ENCODE measurements around the gene CADPS2.

The CADPS2 gene

DNA sequence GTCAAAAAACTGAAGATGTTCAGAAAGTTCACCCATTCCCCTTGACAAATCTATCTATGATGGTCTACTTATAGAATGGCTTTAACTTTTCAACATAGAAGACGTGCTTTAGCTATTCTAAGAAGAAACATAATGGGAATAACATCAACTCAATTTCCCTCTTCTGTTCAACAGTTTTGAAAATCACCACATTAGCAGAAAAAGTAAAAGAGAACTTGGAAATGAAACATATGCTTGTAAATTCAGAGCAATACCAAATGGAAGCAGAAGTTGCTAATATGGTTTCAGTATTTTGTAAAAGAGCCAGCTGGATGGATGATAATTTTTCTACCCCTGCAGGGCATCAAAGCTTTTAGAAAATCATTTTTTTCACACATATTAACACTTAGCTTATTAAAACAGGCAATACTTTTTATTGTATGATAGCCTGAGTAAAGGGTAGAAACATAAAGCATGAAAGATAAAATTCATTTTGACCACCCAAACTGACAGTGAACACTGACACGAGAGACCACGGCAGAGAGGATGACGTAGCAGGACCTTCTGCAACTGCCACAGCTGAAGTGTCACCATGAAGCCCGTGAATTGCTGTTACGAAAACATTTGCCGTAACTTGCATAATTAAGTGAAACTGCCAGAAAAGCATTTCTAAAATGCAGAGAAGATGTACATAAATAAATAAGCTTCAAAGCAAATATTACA lies 542.5 kb downstream of the CADPS2 start:
- no peak for DNase-seq

DNA sequence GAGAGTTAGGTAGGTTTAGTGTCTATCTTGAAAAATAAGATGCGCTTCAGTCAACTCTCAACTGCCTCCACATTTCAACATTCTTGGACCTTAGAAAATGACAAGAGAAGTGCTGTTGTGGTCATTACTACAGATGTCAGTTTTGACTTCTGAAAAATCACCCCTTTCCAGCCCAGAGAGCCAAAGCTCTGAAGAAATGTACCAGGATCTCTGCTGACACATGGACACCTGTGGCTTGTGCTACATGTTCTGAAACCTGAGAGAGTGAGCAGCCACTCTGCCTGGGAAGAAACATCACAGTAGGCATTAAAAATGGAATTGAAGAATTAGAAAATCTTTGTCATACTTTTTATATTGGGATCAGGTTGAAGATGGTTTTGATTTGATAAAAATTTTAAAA lies 545.8 kb downstream of the CADPS2 start:
- no peak for DNase-seq

DNA sequence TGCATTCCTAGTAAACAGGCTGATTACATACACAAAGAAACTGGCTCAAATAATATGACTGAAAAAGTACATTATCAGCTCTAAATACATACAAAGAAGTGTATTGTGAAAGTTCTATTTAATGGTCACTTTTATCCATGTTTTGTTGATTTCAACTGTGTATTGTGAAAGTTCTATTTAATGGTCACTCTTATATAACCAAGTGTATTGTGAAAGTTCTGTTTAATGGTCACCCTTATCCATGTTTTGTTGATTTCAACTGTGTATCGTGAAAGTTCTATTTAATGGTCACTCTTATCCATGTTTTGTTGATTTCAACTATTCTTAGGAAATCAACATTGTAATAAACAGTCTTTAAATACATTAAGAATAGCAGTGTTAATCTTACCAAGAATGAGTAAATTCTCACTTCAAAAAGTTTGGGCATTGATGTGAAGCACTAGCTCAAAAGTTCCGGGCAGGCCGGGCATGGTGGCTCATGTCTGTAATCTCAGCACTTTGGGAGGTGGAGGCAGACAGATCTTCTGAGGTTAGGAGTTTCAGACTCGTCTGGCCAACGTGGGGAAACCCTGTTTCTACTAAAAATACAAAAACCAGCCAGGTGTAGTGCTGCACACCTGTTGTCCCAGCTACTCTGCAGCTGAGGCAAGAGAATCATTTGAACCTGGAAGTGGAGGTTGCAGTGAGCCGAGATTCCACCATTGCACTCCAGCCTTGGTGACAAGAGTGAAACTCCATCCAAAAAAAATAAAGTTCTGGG lies 546.9 kb downstream of the CADPS2 start:
- no peak for DNase-seq

DNA sequence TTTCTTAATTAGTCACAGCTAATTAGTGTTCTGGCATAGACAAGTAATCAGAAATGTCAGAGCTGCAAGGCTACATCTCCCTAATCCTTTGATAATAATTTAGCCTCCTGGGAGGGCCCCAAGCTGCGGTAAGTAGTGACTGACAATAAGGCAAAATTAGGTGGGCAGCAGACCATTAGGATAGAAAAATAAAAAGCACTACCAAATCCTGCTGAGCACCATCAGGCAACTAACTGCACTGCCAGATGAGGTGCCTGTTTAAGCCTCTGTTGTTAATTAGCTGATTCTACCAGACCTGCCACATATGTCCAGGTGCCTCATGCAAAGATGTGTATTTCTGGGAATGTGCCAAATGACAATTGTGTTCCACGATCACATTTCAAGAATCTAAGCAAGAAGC lies 549.2 kb downstream of the CADPS2 start:
- no peak for DNase-seq

DNA sequence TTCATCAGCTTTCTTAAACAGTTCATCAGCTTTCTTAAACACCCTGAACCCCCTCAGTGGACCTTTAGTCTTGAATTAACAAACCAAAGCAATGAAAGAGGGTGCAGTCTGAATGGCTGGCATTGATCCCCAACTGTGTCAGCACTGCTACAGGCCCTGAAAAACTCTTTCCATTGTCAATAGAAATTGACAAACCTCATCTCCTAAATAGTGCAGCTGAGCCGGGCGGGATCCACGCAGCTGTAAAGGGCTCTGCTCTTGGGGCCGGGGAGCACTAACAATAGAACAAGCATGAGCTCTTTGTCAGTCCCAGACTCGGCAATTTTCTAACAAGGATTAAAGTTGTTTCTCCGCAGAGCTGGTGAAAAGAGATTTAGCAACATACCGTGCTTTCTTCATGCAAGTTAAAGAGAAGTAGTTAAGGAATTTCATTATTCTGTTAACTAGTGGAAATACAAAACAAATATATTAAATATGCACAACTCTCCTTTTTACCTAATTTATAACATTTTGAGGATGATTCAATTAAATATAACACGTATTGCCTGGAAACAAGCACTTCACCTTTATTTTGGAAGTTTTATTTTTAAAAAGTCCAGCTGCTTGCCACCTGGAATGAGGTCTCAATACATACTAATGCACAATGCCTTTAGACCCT lies 557.0 kb downstream of the CADPS2 start:
- no peak for DNase-seq

DNA sequence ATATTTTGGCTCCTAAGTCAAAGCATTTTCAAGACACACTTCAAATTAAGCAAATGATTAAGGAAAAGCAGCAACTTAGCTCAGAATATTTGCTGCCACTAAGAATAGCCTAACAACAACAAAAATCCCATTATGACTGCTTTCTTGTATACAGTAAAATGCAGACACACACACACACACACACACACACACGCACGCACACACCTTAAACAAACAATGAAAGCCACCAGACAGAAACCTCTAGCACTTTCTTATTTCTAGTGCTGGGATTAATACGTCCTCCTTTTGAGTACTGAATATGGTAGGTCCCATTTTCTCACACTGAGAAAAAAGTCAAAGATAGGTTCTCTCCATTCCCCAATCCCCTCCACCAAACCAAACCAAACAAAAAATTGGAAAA lies 558.3 kb downstream of the CADPS2 start:
- DNase-seq, result no peak

DNA sequence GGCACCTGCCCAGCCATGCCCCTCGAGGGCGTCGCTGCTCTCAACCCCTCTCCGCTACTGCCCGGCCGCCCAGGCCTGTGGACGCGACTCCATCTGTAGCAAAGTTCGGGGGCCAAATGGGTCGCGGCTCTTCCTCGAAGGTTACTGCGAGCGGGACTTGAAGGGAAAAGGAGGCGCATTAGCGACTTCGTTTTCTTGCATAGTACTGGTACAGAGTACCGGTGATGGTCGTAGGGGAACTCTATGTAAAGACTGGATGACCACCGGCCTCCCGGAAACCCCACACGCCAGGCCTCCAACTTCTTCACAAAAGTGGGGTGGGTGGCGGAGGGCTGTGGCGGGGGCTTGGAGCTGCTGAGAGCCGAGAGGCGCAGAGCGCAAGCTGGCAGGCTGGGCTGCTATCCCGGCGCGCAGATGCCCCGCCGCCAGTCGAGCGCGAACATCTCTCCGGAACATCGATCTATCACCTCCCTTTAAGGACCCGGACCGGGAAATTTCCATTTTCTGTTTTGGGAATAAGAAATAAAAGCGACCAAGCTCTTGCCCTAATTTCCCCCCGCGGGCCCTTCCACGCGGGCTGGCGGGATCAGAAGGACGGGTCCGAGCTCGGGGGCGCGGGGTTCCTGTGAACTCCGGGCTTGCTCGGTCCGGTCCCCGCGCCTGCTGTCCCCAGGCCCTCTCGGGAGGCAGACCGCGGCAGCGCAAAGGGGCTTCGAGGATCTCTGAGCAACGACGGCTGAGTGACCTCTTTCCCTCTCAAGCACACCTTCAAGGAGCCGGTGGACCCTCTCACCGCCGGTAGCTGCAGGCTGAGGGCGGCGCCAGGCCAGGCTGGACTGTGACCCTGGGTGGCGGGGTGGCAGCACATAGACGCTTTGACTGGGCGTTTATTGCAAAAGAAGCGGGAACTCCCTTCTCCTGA lies 569.5 kb downstream of the CADPS2 start:
- DNase-seq, result no peak

DNA sequence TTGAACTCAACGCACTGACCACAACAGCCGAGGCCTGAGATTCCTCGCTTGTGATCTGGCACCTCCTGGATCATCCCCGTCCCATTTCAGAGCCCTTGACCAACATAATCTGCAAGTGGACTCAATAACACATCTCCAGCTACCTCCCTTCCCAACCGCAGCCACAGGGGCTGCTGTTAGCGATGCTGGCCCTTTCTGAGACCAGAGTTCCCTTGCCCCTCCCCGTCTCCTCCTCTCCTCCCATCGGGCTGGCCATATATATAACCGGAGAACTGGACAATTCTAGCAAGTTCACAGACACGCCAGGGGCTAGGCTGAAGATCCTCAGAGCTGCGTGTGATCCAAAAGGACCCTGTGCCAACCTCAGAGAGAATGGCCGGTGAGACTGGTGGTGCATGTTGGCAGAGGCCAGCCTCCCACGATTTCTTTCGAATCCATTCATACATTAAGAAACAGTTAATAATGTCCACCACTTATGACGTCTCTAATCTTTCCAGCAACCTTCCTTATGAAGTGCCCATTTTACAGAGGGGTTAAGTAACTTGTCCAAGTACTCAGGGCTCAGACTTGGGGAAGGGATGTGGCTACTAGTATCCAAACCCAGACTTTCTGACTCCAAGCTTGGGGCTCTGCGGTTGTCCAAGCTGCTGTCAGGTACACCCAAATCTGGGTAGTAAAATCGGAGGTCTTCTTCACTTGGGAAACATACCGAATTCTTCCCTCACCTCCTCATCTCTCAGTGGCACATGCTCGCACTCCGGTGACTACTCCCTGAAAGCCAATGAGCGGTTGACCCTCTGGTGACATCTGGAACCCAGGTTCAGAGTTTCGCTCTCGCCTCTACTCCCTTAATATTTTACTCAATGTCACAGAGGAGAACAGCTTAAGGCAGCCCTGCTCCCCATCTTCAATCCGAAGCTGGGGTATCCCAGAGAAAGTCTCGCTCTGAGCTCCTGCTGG lies 570.5 kb downstream of the CADPS2 start:
- no peak for DNase-seq

DNA sequence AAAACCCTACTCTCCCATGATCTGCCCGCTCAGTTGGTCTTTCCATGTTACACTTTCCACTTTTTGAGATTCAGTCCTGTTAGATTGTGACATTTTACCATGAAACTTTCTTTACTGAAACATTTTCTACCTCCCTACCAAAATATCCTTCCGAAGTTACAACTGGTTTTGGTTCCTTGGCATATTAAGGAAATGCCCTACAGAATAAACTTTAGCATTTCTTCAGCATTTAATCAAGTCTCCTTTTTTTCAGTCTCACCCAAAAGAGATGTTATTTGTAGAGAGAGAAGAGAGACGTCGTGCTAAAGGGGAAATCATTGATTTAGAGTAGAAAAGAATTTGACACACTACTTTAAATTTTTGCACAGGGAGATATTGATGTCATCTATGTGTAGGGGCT lies 572.0 kb downstream of the CADPS2 start:
- no peak for DNase-seq

DNA sequence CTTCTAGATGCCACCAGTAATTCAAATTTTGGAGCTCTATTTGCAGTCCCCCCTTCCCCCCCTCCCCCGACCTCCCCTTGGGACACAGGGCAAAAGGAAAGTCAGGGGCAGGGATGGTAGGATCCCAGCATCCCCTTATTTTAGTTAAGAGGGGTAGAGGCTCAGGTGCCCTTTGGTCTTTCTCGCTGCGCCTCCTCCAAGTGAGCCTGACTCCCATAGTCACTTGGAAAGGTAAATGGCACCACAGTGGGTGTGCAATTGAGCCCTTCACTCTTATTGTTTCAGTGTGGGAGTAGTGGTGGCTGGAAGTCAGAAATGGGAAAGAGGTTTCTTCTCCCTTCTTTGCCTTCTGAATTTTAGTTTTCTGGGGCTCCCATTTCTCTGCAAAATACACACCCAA lies 573.5 kb downstream of the CADPS2 start:
- no peak for DNase-seq

DNA sequence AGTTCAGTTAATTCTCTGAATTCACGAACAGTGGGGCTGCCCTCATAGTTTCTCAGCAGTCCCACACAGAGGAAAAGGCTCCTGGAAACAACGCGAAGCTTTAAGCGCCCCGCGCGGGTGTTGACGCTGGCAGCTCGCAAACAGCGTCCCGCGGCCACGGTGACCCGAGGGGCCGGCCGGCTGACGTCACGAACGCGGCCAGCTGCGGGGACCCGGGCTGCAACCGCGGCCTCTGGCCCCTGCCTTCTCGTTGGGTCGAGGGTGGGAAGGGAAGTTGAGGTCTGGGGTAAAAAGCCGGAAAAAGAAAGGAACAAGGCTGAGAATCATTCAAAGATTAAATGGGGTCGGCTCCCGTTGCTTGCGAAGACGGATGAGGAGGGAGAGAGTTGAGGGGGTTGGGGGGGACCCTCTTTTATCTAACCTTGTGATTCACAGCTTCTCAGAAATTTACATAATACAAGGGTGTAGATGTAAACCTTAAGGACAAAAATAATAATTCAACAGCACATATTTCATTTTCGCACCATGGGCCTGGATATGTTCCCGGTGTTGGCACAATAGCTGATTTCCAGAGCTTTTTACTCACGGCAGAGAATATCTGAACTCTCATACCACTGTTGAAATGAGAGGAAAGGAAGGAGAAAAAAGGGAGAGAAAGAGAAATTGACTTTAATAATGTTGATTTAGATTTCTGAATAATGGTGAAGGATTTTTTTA lies 574.4 kb downstream of the CADPS2 start:
- no peak for DNase-seq

DNA sequence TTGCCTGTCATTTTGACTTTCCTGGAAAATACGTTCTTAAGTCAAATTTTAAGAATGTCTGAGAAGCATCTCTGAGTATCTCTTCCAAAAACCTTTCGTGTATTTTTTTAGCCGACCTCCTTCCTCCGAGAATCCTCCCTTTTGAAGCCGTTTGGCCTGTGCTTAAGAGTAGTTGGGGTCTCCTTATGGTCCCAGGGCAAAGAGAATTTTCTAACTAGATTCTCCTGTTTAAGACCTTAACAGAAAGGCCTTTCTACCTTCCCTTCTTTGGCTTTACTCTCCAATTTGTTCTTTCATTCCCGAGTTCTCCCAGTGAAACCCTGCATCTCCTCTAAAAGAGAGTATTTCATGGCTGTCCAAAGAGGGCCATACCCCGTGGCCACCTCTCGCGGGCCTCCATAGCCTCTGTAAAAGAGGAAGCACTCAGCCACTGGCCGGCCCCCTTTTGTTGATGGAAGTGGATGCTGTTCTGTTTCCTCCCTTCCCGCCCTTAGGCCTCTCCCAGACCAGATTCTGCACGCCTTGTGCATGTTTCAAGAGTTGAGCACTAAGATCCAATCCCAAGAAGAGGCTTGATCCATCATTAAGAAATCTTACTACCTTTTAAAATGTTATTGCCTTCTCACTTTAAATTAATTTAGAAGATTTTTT lies 575.1 kb downstream of the CADPS2 start:
- no peak for DNase-seq

DNA sequence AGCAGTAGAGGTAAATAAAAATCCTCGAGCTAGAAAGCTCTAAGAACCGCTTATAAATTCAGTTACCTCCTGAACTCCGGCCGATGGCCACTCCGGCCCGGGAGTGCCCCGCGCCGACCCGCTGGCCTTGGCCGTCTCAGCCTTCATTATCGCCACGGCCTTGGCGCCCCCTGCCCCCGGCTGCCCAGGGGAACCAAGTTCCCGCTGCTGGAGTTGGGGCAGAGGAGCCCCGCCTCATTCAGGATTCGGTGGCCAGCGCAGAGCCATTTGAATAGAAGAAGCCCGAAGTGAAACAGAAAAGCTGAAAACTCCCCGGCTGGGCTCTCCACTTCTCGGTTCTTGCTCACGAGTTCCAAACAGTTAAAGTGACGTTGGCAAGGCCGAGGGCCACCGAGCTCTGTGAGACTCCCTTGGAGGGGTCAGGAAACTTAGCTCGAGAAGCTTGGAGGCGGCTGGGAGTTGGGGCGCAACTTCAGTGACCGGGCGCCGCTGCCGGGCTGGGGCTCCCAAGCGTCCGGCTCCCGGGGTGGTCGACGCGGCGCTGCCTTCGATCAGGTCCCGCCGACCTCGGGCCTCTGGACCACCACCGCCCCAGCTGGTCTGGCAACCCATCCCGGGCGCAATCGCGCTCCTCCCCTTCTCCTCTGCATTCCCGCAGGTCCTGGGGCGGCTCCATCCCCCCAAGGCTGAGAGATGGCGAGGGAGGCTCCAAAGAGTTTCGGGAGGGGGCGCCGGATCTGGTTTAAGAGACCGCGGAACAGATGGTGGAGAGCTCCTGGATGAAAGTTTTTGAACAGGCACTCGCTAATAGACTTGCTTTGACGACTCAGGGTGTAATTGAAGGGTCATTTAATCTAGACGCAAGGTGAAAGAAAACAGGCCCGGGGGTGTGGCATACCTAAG lies 575.9 kb downstream of the CADPS2 start:
- no peak for DNase-seq

DNA sequence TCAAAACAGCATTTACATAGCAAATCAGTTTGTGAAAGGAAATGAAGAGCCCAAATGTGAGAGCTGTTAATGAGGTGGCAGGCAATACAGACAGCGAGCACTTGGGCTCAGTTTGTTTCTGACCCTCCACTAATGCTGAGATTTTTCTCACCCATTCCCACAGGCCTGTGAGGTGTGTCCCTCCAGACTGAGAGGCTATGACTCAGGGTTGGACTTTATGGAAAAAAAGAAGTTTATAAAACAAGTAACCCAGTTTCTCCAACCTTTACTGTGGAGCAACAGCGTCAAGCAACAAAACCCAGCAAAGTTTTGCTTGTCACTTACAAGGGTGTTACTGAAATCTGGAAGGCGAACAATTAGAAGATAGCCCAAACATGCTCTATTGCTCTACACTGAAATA lies 576.8 kb downstream of the CADPS2 start:
- no peak for DNase-seq

DNA sequence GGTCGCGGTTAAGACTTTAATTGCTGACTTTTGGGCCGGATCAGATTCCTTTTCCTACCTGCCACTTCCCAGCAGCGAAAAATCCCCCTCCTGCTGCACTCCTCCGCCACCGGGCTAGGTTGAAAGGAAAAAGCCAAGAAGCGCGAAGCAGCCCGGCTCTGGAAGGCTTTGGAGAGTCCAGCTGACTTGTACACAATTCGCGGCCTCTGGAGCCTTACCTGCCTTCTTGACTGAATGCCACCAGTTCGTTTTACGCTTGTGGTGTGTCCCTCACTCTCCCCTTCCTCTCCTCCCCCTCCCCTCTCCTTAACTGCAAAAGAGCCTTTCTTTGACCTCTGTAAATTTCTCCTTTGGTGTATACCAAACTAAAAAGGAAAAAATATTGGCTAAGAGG lies 579.0 kb downstream of the CADPS2 start:
- DNase-seq, result no peak

DNA sequence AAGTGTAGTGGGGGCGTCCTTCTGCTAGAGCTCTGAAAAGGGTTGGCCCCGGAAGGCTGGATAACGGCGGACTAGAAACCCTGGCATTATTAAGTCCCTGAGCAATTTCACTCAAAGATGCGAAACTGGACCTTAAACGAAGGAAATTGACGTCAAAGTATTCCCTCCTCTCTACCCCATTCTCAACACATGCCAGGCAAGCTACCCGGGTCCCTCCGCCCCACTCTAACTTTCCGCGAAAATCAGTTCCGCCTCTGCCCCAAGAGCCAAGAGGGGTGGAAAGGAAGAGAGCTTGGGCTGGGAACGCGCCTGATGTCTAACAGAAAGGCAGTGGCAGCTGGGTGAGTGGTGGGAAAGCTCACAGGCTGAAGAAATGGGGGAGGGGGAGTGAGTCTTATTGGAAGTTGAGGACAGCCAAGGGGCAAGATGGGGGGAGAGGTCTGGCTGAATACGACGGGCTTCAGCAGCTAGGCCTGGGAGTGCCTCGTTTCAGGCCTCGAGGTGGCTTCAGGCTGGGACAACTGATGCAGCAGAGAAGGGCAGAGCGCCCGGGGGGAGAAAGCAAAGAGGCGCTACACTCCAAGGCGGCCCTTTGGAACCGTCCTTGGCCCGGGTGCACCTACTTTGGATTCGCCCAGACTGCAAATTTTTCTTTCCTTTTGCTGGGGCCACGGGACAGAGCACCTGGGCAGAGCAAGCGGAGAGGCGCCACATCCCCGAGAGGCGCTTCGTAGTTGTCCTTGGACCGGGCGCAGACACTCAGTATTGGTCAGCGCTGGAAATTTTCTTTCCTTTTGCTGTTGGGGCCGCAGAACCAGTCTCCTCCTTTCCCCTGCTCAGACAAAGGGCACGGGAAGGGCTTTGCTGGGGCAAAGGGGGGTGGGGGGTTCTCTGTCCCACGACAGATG lies 579.7 kb downstream of the CADPS2 start:
- DNase-seq, result no peak

DNA sequence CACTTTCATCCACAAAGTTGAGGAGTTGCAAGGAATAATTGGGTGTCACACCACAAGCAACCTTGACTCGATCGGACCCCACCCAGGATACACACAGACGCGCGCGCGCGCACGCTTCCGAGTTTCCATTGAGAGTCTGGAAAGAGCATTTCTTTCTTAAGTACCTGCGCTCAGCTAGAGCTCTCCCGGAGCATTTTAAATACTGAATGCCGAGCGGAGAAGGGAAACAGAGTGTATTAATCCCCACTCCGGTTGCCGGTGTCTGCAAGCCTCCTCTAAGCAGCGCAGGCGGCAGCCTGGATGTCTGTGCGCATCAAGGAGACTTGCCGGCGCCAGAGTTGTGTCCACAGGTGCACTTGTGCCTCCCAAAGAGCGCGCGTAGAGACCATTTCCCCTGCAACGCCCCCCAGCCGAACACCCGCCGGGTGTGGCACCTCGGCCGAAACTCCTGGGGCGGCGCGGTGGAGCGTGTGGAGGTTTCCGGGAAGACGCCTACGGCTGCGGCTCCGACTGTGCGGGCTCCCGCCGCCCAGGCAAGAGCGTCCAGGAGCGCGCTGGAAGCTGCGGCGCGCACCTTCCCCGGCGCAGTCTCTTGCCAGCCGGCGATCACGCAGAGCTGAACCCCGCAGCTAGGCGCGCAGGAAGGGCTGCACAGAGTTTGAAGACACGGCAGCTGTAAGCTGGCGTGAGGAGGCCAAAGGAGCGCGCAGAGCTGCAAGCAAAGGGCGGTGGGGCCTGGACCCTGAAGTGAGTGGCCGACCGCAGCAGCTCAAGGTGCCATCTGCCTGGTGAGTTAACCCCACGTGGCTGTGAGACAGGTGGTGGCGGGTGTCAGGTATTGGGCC lies 580.6 kb downstream of the CADPS2 start:
- no peak for DNase-seq

Measured in Kasumi-1 (cell line).